Activated CD4-positive, alpha-beta T cell treated with anti-CD3 and anti-CD28 coated beads for 4 hours (primary cell): ENCODE measurements around the gene RGS11.
A peak's percentile ranks its signal among the peaks of the same experiment; 100 is the strongest.

ENCODE experiments used
- DNase-seq, 2 donors: peaks; one replicate each; pipeline ENCODE4 v3.0.0-alpha.2; 2020

Gene RGS11

DNA sequence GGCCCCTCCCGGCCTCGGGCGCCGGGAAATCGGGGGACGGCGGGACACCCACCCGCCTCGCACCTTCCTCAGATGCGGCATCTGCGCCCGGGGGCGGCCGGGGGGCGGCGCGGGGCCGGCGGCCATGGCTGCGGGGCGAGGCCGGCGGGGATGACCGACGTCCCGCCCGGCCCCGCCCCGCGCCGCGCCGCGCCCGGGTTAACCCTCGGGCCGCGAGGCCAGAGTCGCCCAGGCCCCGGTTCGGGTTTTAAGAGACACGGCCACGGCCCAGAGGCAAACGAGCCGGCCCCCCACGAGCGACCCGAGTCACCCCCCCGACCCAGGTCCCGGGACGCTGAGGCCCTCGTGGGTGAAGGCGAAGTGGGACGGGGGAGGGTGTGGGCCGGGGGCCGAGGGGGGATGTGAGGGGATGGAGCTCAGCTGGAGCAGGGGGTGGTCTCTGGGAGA is at the start of gene RGS11:
Gene RGS11 (minus strand): TSS at position 159 of the 447 bp plus-strand sequence. CDS start 33 bp downstream, at position 126.
- no peak for DNase-seq

DNA sequence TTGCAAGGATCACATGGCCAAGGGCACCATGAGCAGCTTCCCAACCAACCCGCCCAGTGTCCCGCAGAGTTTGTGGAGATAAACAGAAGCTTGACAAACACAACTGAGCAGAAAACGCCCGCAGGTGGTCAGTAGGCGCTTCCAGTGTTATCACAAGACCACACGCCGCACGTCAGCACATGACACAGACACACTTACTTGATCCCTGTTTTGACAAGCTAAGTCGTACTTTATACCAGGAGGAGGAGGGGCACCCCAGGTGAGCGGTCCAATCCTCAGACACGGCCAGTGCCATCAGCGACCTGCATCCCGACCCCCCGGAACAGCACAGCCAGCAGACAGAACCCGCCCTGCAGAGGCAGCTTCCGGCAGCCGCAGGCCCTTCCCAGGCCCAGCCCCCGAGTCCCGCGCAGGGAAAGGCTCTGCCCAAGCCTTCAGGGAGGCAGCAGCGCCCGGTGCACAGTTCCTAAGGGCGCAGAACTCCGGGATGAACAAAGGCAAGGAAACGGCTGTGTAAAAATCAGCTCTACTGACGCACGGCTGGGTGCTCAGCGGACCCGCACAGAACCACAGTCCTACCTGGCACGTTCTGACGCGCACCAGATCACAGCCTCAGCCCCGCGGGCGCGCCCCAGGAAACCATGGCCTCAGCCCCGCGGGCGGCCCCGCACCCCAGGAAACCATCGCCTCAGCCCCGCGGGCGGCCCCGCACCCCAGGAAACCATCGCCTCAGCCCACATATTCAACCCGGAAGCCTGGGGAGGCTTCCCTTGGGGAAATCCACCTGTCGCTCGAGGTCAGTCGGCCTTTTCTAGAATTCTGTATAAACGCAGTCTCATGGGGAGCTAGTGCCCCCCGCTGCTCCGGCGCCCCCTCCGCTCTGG is 48.9 kb upstream of the RGS11 start:
- DNase-seq = peak; percentile 47 to 53

DNA sequence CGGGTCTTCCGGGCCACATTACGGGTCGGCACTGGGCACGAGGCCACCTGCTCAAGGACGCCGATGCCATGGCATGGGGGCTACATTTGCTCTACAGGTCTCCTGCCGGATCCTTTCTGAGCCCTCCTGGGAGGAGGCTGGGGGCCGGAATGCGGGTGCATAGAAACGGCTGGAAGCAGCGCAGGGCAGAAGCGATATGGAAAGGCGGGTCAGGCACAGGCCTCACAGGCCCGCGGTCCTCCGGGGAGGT is 48.4 kb upstream of the RGS11 start:
- no peak for DNase-seq

DNA sequence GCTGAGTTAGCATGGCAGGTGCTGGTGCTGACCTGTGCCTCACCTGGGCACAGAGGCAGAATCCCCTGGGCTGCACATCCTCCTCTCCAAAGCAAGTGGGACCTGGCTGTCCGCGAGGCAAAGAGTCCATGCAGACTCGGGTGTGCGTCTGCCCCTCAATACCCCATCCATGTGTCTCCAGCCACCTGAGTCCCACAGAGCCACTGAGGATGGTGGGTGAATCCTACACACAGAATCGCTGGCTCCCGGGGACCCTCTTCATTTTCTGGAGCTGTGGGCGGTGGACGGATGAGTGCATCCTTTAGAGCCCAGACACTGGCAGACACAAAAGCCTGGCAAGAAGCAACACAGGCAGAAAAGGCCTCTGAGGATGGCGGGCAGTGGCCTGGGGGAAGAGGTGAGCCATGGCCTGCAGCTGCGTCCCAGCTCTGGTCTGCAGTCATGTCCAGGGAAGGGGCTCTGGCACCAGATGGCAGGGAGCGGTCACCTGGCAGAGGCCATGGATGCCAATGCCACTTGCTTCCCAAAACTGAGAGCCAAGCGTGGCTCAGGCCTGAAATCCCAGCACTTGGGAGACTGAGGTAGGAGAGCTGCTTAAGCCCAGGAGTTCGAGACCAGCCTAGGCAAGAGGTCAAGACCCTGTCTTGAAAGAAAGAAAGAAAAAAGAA is 46.9 kb upstream of the RGS11 start:
- no peak for DNase-seq

GRCh38 chr16:321532-321931 is 45.8 kb upstream of the RGS11 start:
- no peak for DNase-seq

DNA sequence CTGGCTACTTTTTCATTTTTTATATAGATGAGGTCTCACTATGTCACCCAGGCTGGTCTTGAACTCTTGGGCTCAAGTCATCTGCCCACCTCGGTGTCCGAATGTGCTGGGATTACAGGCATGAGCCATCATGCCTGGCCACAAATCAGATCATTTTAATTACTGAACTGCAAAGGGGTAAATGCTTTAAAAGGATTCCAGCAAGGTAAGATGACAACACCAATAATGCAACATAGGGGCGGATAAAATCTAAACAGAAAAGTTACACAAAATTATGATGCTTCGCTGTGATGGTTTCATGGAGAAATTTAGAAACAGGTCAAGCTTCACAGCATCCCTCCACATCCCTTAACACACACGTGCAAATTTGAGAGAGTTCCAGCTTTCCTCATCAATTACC is 44.5 kb upstream of the RGS11 start:
- no peak for DNase-seq

DNA sequence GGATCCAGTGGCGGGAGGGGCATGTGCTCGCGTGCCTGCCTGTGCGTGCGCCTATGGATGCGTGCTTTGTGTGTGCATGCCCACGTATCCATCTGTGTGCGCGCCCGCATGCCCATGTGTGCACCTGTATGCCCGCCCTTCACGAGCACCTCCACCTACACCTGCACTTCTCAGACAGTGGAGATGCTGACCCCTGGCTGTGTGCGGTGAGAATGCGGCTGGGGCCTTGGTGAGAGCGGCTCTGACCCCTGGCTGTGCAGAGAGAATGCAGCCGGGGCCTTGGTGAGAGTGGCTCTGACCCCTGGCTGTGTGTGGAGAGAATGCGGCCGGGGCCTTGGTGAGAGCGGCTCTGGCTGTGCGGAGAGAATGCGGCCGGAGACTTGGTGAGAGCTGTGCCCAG is 42.9 kb upstream of the RGS11 start:
- DNase-seq = no peak

DNA sequence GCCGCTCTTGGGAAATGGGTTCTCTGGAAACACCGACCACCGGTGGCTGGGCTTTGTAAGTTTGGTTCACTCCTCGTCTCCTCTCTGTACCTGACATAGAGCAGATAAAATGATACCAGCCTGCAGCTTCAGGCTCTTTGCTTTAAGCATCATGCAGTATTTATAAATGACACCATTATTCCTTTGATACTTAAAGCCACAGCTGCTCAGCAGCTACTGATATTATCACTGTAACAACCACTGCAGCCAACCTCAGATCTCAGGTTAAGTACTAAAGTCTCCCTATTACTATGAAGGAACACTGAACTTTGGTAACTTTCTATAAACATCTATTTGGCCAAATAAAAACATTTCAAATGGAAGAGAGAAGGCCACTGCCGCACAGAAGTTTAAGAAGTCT is 41.8 kb upstream of the RGS11 start:
- no peak for DNase-seq

DNA sequence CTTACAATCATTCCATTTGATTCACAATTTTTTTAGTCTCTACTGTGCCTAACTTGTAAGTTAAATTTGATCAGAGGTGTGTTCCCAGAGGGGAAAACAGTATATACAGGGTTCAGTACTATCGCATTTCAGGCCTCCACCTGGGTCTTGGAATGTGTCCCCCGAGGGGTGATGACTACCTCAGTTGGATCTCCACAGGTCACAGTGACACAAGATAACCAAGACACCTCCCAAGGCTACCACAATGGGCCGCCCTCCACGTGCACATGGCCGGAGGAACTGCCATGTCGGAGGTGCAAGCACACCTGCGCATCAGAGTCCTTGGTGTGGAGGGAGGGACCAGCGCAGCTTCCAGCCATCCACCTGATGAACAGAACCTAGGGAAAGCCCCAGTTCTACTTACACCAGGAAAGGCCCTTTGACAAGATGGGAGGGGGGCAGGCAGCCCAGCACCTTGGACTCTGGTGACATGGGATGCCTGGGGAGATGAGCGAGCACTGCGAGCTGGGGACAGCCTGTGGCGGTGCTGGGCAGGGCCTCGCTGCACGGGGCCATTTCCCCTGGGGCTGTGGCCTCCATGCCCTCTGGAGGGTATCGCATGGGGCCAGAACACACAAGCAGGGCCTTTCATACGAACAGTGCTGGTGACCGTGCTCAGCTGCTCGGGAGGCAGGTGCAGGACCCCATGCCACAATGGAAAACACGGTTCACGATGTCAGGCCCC is 41.2 kb upstream of the RGS11 start:
- no peak for DNase-seq

GRCh38 chr16:314795-315299 is 39.1 kb upstream of the RGS11 start:
- DNase-seq = no peak

DNA sequence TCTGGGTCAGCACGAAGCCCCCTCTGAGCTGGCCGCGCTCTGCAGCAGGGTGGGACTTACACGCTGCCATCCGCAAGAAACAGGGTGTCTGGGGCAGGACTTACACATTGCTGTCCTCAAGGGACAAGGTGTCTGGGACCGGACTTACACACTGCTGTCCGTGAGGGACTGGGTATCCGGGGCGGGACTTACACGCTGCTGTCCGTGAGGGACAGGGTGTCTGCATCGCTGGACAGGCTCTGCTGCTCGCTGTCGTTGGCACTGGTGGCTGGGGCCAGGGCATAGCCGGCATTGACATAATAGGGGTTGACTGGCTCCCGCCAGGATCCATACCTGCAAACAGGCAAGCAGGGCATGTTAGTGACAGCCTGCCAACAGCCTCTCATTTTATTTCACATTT is 38.6 kb upstream of the RGS11 start:
- no peak for DNase-seq

GRCh38 chr16:311725-312124 is 36.0 kb upstream of the RGS11 start:
- no peak for DNase-seq

DNA sequence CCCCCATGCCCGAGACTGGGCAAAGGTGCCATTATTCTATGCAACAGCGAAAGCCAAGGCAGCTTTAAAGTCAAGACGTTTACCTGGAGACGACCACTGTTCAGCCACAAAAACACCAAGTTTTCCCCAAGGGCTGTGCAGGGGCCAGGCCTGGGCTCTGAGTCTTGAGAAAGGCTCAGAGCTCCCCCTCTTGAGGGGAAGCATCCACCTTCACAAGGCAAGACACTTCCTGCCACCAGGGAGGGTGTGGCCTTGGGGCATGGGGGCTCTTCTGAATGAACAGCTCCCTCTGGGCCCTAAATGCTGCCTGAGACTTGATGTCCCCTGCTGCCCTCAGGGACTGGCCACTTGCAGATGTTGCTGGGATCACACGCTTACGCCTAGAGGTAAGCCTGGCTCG is 33.7 kb upstream of the RGS11 start:
- no peak for DNase-seq

DNA sequence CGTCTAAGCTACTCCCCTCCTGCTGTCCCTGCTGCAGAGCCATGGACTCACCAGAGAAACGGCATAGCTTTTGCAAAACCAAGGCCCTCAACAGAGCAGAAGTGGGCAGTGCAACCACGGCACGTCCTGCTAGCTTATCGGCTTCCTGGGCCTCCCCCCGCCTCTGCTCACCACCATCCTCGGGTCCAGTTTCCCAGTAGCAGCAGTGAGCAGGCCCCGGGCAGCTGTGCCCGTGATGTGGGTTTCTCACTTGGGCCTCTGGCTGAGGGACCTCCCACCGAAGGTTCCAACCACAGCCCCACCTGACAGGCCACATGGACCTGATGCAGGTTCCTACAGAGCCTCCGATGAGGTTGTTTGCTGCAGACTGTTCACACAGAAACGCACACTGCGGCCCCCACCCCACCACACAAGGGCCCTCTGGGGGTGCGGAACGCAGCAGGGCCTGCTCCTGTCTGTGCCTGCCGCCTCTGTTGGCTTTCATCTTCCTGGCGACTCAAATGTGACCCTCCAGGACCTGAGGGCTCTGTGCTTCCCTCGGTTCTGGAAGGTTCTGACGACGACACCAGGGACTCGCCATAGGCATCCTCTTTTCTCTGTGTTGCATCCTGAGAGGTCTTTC is 32.1 kb upstream of the RGS11 start:
- DNase-seq = no peak

DNA sequence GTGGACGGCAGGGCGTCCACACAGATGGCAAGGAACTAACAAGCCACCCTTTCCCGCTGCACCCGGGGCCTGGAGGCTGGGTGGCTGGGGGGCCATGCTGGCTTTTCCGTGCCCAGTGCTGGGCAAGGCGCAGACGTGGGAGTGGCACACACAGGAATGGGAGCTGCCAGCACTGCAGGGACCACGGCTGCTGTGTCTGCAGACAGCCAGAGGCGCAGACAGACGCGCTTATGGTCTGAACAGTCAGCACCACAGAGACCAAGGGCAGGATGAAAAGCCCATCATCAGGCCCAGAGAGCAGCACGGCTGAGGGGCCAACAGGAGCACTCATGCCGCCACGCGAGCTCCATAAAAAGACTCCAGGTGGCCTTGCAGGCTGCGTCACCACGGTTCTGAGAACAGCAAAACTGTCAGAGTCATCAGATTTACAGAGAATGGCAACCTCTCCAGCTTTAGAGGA is 31.2 kb upstream of the RGS11 start:
- DNase-seq = no peak

DNA sequence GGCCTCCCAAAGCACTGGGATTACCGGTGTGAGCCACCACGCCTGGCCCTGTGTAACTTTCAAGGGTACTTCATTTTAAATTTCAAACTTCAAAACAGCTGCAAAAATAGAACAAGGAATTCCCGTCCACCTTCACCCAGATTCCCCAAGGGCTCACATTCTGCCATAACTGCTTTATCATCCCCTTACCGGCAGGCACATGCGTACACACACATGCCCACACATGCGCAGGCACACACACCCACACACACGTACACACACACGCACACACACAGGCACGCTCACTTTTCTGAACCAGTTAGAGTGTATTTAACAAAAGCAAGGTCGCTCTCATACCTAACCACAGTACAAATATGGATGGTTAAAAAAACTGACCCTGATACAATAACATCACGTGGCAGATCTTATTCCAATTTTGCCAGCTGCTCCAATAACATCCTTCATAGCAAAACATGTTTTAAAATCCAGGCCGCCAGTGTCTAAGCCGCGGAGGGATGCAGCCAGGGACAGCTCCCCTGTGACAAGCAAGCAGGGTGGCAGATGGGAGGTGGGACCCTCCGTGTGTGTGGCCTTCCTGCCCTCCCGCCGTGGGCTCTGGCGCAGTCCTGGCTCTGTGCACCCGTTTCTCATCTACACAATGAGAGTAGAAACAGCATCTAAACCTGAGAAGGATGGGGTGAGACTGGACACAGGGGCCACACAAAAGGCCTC is 30.3 kb upstream of the RGS11 start:
- no peak for DNase-seq

GRCh38 chr16:303760-304505 is 28.2 kb upstream of the RGS11 start:
- DNase-seq = no peak

DNA sequence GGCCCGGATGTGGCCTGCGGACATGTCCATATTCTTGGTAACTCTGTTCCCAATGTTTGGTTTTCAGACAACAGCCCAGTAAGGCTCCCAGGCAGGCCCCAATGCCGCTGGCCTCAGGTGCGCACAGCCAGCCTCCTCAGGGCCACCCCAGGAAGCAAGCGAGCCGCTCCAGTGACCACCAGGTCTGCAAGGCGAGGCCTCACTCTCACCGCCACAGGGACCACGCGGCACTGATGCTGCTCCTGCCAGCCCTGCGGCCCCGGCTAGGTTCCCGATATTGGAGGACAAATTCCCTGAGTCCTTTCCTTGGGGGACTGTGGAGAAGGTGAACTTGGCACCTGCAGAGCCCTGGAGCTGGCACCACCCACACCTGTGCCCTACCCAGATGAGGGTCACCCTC is 26.2 kb upstream of the RGS11 start:
- no peak for DNase-seq

DNA sequence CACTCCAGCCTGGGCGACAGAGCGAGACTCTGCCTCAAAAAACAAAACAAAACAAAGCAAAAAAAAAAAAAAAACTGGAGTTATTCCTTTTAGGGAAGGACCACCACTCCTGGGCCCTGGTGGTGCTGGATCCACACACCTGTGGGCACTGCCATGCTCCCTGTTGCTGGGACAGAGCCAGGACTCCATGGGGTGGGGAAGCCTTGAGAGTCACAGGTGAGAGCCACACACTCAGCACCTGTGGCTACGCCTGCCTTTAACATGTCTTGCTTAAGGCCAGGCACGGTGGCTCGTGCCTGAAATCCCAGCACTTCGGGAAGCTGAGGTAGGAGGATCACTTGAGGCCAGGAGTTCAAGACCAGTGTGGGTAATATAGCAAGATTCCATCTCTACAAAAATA is 25.5 kb upstream of the RGS11 start:
- no peak for DNase-seq

- DNase-seq = no peak
Observed at GRCh38 chr16:297832-298231, 22.1 kb upstream of the RGS11 start.

DNA sequence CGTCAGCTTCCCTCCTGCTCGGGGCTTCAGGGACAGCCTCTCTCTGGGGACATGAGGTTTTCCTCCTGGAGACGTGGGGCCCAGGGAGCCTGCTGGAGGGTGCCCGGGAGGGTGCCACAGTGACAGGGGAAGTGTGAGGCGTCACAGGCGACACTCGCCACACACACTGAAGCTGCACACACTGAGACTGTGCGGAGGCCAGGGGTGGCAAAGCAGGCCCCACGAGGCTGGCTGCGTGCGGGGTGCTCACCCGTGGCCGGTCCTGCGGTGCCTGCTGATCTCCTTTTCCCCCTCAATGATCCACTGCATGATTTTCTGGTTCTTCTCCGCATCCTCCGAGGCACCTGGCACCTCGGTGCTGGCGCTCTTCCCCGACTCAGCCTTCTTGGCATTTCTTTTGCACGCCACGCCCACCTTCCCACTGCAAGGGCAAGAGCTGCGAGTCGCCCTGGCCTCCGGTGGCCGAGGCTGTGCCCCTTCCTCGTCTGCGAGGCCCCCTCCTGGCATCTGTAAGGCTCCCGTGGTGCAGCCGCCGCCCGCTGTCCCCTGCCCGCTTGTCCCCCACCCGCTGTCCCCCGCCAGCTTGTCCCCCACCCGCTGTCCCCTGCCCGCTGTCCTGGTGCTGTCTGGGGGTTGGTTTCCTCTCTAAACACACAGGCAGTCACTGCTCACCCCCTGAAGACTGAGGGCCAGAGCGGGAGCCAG is 21.2 kb upstream of the RGS11 start:
- DNase-seq = no peak
